Fibroblast of skin of right biceps (primary cell): ENCODE measurements around the gene METTL9.
"Not testable (repeated sequence)": the region's sequence is repeated elsewhere in the genome, so short reads cannot be mapped to it uniquely, and the experiment has no call there.

Experiments
- DNase-seq: peaks from one replicate; pipeline ENCODE4 v3.0.0-alpha.2; 2013

The METTL9 gene

GRCh38 chr16:21574372-21574771 lies 25.0 kb upstream of the METTL9 start:
- no peak for DNase-seq

- DNase-seq, result not testable (repeated sequence)
These were observed 23.1 kb upstream of the METTL9 start for GRCh38 chr16:21576323-21576722.

- not testable (repeated sequence) for DNase-seq
These were observed 21.9 kb upstream of the METTL9 start for GRCh38 chr16:21577487-21577886.

GRCh38 chr16:21578311-21578710 lies 21.1 kb upstream of the METTL9 start:
- not testable (repeated sequence) for DNase-seq

GRCh38 chr16:21580131-21580530 lies 19.2 kb upstream of the METTL9 start:
- not testable (repeated sequence) for DNase-seq

DNA sequence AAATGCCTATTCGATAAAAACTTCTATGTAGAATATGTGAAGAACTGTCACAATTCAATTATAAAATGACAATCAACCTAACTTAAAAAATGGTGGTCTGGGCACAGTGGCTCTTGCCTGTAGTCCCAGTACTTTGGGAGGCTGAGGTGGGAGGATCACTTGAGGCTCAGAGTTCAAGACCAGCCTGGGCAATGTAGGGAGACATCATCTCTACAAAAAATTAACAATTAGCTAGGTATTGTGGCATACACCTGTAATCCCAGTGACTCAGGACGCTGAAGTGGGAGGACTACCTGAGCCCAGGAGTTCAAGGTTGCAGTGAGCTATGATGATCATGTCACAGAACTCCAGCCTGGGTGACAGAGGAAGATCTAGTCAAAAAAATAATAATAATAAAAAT lies 18.6 kb upstream of the METTL9 start:
- DNase-seq, result no peak

GRCh38 chr16:21584817-21585216 lies 14.6 kb upstream of the METTL9 start:
- DNase-seq, result no peak

GRCh38 chr16:21588593-21588992 lies 10.8 kb upstream of the METTL9 start:
- DNase-seq, result not testable (repeated sequence)

DNA sequence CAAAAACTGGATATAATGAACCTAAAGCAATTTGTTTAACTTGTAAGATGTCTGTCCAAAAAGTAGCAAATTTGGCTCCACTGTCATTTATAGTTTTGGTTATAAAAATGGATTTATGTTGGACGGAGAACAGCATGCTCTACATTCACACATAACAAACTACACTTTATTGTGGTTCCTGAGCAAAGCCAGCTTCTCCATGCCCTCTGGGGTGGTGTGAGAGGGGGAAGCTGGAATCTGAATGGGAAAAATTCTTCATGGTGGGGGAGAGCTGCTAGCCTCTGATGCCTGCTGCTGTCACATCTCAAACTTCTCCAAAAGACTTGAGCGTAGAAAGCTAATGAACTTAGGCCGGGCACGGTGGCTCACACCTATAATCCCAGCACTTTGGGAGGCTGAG lies 9.8 kb upstream of the METTL9 start:
- DNase-seq, result no peak

GRCh38 chr16:21590287-21590686 lies 9.1 kb upstream of the METTL9 start:
- no peak for DNase-seq

GRCh38 chr16:21590796-21591195 lies 8.6 kb upstream of the METTL9 start:
- DNase-seq, result no peak

GRCh38 chr16:21592191-21592590 lies 7.2 kb upstream of the METTL9 start:
- DNase-seq, result no peak

- no peak for DNase-seq
These were observed 5.7 kb upstream of the METTL9 start for GRCh38 chr16:21593530-21594289.

GRCh38 chr16:21597561-21598030 lies 1.8 kb upstream of the METTL9 start:
- DNase-seq, result no peak

GRCh38 chr16:21598206-21598605 lies 1.2 kb upstream of the METTL9 start:
- DNase-seq, result no peak

GRCh38 chr16:21598701-21599121 lies 666 bp upstream of the METTL9 start:
- DNase-seq, result peak; percentile 3

GRCh38 chr16:21600031-21600773 lies 825 bp downstream of the METTL9 start:
- DNase-seq, result peak; percentile 27

GRCh38 chr16:21602785-21603184 lies 3.4 kb downstream of the METTL9 start:
- DNase-seq, result no peak

- peak; percentile 53 for DNase-seq
These were observed 4.6 kb downstream of the METTL9 start for GRCh38 chr16:21603928-21604327.

DNA sequence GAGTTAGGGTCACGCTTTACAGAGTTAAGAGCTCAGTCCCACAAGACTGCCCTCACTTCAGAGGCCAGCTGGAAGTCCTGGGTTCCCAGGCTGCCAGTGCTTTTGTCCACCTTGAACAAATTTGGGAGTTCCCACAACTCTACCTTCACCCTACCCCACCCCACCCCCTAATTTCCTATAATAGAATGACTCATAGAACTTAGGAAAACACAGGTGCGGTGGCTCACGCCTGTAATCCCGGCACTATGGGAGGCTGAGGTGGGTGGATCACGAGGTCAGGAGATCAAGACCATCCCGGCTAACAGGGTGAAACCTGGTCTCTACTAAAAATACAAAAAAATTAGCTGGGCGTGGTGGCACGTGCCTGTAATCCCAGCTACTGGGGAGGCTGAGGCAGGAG lies 6.5 kb downstream of the METTL9 start:
- not testable (repeated sequence) for DNase-seq

DNA sequence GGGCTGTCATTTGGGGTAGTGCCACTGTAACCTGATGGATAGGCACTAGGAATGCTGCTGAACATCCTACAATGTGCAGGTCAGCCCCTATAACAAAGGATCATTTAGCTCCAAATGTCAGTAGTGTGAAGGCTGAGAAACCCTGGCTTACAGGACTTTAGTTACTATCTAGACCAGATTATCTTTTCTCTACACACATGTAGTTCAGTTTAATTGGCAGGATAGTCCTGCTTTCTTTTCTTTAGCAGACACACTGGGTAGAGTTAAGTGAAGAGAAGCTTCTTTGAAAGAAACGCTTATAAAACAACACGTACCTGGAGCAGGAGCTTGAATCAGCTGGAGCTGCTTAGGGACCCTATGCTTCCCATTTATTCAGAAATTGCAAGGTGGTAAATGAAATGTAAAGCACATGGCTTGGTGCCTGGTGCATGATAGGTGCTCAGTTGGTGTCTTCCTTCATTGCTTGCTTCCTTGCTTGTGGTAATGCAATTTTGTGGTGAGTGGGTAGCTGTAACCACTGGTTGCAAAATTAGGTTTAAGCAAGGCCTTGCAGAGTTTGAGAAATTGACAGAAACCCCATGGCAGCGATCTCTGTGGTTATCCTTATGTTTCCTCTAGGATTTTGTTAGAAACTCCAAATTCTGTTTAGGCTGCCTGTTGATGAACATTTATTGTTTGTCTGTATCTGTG lies 9.4 kb downstream of the METTL9 start:
- no peak for DNase-seq

GRCh38 chr16:21610006-21610544 lies 10.7 kb downstream of the METTL9 start:
- DNase-seq, result no peak

- no peak for DNase-seq
These were observed 11.4 kb downstream of the METTL9 start for GRCh38 chr16:21610766-21611165.
